Measurements from ENCODE around the gene RHBDD1.

- TF ChIP-seq USF1 (IDR thresholded peaks at IDR 0.05; ENCODE audit: borderline replicate concordance, low read depth): no peak
- no peak for TF ChIP-seq EP300 (IDR thresholded peaks at IDR 0.05; ENCODE audit: borderline replicate concordance in 1 of 2, low read depth in 1 of 2, low read length in 1 of 2)
- TF ChIP-seq CTCF (IDR thresholded peaks at IDR 0.05): no peak
- TF ChIP-seq JUND (IDR thresholded peaks at IDR 0.05): no peak
- no peak for TF ChIP-seq SIN3A (IDR thresholded peaks at IDR 0.05; ENCODE audit: borderline replicate concordance, low read depth, low read length)
- no peak for TF ChIP-seq EZH2phosphoT487 (IDR thresholded peaks at IDR 0.05; ENCODE audit: borderline replicate concordance, low read depth)
- no peak for TF ChIP-seq PBX3 (IDR thresholded peaks at IDR 0.05)
- no peak for TF ChIP-seq REST (IDR thresholded peaks at IDR 0.05; ENCODE audit: low read depth, low read length)
- 0 out of 2 replicates have a peak, but pooled peaks have one; percentile 39 for TF ChIP-seq MAX (IDR thresholded peaks at IDR 0.05; ENCODE audit: low read depth)
- no peak for TF ChIP-seq CHD2 (IDR thresholded peaks at IDR 0.05; ENCODE audit: low read length, partially characterized antibody)
- no peak for TF ChIP-seq FOXJ3 (CRISPR knock-in tag; IDR thresholded peaks at IDR 0.05)
- no peak for TF ChIP-seq USF2 (IDR thresholded peaks at IDR 0.05; ENCODE audit: borderline replicate concordance, low read depth, low read length)
- no peak for TF ChIP-seq ELF1 (IDR thresholded peaks at IDR 0.05)
- no peak for TF ChIP-seq FOXM1 (IDR thresholded peaks at IDR 0.05; ENCODE audit: low read depth)
Observed at GRCh38 chr2:226791056-226791486, 44.8 kb upstream of the RHBDD1 start.

Measured in SK-N-SH (cell line).